ENCODE results near the gene CACNB1.

DNA sequence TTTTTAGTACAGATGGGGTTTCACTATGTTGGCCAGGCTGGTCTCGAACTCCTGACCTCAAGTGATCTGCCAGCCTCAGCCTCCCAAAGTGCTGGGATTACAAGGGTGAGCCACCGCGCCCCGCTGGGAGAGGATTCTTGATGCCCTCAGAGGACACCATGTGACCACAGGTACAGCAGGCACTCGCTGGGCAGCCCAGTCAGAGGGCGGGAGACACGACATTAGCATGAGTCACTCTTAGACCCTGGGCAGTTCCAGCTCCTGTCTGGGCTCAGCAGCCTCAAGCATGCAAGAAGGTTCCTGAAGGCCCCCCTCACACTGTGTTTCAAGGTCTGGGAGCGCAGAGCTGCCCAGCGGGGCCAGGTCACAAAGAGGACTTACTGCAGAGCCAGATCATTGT, 16.4 kb upstream of the CACNB1 start:
- TF ChIP-seq, protein P1, sequence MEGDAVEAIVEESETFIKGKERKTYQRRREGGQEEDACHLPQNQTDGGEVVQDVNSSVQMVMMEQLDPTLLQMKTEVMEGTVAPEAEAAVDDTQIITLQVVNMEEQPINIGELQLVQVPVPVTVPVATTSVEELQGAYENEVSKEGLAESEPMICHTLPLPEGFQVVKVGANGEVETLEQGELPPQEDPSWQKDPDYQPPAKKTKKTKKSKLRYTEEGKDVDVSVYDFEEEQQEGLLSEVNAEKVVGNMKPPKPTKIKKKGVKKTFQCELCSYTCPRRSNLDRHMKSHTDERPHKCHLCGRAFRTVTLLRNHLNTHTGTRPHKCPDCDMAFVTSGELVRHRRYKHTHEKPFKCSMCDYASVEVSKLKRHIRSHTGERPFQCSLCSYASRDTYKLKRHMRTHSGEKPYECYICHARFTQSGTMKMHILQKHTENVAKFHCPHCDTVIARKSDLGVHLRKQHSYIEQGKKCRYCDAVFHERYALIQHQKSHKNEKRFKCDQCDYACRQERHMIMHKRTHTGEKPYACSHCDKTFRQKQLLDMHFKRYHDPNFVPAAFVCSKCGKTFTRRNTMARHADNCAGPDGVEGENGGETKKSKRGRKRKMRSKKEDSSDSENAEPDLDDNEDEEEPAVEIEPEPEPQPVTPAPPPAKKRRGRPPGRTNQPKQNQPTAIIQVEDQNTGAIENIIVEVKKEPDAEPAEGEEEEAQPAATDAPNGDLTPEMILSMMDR (IDR thresholded peaks at IDR 0.05; ENCODE audit: low read length): no peak
- no peak for TF ChIP-seq EZH2 (optimal IDR thresholded peaks at IDR 0.05; ENCODE audit: low read depth, low read length)
